ENCODE results near the gene RRP1B.

The RRP1B gene

GRCh38 chr21:43736224-43736883 is 77.0 kb downstream of the RRP1B start:
- no peak for TF ChIP-seq CTCF (IDR thresholded peaks at IDR 0.05; ENCODE audit: insufficient read depth, low read depth, low read length, missing control alignments)
- no peak overlapping the region for H3K4me3 ChIP-seq (ENCODE audit: low read length)
- DNase-seq (ENCODE audit: low read depth), result no peak

- no peak overlapping the region for H3K4me3 ChIP-seq (ENCODE audit: low read length)
- no peak for DNase-seq (ENCODE audit: low read depth)
- TF ChIP-seq CTCF (IDR thresholded peaks at IDR 0.05; ENCODE audit: insufficient read depth, low read depth, low read length, missing control alignments), result no peak
Observed at GRCh38 chr21:43737158-43737950, 78.0 kb downstream of the RRP1B start.

- no peak for TF ChIP-seq CTCF (IDR thresholded peaks at IDR 0.05; ENCODE audit: insufficient read depth, low read depth, low read length, missing control alignments)
- H3K4me3 ChIP-seq (ENCODE audit: low read length), result no peak overlapping the region
- DNase-seq (ENCODE audit: low read depth), result no peak
Observed at GRCh38 chr21:43739621-43740435, 80.5 kb downstream of the RRP1B start.

- DNase-seq (ENCODE audit: low read depth), result peak; percentile 78
- no peak overlapping the region for H3K4me3 ChIP-seq (ENCODE audit: low read length)
- no peak for TF ChIP-seq CTCF (IDR thresholded peaks at IDR 0.05; ENCODE audit: insufficient read depth, low read depth, low read length, missing control alignments)
Observed at GRCh38 chr21:43740497-43741156, 81.3 kb downstream of the RRP1B start.

GRCh38 chr21:43741423-43742096 is 82.2 kb downstream of the RRP1B start:
- no peak for TF ChIP-seq CTCF (IDR thresholded peaks at IDR 0.05; ENCODE audit: insufficient read depth, low read depth, low read length, missing control alignments)
- DNase-seq (ENCODE audit: low read depth), result no peak
- no peak overlapping the region for H3K4me3 ChIP-seq (ENCODE audit: low read length)

GRCh38 chr21:43743947-43744346 is 84.6 kb downstream of the RRP1B start:
- DNase-seq (ENCODE audit: low read depth), result no peak
- TF ChIP-seq CTCF (IDR thresholded peaks at IDR 0.05; ENCODE audit: insufficient read depth, low read depth, low read length, missing control alignments), result no peak
- H3K4me3 ChIP-seq (ENCODE audit: low read length), result no peak overlapping the region

Measured in epithelial cell of esophagus (primary cell).